GM12872 (cell line): ENCODE measurements around the gene SRGAP3.

ENCODE experiments used
- TF ChIP-seq, protein P1 (sequence below): IDR thresholded peaks from 3 replicates; pipeline ENCODE4 v1.5.1; 2011; ENCODE audit warnings: low read depth, mild to moderate bottlenecking, low read length, moderate library complexity; ENCODE audit not compliant: insufficient read depth

Gene SRGAP3

DNA sequence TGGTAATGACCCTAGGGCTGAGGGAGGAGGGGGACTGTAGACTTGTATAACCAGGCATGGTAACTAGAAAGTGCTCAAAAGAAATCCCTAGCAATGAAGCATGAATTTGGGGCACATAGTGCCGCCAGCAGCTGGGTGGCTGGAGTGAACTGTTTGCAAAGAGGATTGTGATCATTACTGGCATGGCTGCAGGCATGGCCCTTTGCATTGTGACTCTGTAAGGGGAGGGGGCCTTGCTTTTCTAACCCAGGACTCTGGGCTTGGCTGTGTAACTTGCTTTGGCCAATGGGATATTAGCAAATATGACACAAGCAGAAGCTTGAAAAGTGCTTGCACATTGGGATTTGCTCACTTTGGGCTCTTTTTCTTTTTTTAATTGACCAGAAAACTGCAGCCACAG is 173.7 kb downstream of the SRGAP3 start:
- TF ChIP-seq, protein P1, sequence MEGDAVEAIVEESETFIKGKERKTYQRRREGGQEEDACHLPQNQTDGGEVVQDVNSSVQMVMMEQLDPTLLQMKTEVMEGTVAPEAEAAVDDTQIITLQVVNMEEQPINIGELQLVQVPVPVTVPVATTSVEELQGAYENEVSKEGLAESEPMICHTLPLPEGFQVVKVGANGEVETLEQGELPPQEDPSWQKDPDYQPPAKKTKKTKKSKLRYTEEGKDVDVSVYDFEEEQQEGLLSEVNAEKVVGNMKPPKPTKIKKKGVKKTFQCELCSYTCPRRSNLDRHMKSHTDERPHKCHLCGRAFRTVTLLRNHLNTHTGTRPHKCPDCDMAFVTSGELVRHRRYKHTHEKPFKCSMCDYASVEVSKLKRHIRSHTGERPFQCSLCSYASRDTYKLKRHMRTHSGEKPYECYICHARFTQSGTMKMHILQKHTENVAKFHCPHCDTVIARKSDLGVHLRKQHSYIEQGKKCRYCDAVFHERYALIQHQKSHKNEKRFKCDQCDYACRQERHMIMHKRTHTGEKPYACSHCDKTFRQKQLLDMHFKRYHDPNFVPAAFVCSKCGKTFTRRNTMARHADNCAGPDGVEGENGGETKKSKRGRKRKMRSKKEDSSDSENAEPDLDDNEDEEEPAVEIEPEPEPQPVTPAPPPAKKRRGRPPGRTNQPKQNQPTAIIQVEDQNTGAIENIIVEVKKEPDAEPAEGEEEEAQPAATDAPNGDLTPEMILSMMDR = no peak

DNA sequence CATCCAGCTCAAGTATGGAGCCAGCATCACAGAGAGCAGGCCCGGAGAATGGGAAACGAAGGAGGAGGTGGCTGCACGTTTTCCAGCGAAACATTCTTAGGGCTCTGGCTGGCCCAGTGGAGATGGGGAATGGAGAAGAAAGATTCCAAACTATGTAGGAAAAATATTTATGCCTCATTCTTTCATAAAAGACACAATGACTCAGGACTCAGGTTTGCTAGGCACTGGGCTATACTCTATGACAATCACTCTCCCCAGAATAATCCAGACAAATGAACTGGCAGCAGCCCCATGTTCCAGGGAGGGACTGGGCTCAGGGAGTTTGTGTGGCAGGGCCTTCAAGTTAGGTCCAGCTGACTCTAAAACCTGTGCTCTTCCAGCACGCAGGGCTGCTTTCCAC is 175.4 kb downstream of the SRGAP3 start:
- TF ChIP-seq, protein P1 = no peak

DNA sequence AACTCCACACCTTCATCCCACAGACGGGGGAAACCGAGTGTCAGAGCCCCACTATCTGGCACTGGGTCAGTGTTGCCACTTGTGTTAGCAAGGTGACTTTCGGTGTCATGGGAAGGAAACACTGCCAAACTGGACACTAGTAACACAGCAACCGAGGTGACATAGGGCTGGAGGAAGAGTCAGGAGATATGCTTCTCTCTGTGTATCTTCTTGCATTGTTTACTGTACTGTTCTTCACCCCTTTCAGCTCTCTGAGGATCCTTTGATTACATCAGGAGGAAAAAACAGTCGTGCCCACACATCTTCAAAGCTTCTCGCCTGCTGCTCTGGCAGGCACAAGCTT is 176.8 kb downstream of the SRGAP3 start:
- TF ChIP-seq, protein P1 = no peak

DNA sequence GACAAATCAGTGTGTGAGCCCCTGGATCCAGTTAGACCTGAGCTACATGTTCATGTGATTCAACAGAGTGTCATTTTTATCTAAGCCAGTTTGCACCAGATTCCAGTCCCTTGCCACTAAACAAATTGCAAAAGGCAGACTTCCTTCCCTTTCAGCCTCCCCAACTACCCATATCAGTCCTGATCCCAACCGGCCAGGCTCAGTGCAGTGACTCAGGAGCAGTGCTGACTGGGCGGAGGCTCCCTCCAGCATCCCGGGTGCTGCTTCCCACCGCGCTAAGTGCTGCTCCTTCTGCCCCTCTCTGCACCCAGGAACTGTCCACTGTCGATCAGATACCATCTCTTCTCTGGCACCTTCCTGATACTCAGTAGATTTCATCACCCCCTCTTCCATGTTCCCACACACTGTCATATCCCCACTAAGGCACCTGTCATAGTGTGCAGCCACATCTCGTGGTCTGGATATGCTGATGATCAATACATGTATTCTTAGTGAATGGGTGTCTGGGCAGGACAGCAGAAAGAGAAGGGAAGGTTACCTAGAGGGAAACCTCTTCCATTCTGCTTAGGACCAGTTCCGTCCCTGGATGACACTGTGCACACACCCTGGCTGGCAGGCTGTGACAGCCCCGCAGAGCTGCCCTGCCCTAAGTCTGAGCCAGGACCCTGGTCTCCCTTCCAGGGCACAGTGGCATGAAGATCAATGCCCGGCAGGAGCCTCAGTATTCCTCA is 177.3 kb downstream of the SRGAP3 start:
- TF ChIP-seq, protein P1 = no peak

DNA sequence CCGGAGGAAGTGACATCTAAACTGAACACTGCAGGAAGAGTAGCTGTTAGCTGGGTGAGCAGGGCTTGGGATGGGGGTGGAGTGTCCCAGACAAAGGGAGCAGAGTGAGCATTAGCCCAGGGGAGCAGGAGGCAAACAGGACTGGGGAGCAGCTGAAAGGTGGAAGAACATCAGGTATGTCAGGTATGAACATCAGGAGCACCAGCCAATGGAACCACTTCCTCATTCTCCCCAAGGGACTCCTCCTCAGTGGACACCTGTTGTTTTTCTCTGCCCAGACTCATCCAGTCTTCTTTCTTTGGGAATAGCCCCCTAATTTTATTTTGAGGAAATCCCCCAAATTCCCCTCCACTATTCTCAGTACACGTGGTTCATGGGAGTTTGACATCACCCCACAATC is 178.5 kb downstream of the SRGAP3 start:
- TF ChIP-seq, protein P1 = no peak

DNA sequence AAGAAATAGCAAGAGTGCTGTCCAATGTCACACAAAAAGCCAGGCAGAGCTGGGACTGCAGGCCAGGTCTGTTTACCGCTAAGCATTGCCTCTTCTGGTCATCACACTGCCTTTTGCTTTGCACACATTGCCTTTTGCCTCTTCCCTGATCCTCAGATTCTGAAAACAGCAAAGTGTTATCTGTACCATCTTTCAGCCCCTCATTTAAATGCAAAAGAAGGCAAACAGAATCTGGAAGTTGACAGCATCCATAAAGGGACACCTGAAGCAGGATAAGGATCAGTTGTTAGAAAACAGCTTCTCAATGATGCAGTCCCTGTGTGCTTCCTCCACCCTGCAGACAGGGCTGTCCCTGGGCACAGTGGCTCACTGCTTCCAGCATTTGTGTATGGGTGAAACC is 179.5 kb downstream of the SRGAP3 start:
- TF ChIP-seq, protein P1 = no peak

DNA sequence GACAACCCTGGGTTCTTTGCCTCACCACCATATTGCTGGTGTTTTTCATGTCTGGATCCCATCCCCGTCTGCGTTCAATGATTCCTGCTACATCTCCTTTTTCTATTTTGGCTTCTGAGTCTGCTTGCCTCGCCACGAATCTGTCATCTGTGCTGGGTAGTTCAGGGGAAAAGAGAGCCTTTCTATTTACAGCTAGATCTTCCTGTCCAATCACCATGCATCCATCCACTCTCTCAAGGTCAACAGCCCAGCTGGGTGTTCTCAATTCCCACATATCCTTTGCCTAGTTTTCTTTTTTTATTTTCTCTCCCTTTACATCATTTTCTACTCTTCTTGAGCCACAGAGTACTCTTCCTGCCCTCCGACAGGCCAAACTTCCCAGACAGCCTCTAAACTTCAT is 181.4 kb downstream of the SRGAP3 start:
- TF ChIP-seq, protein P1 = no peak
